Vagina (tissue), 2 donors: Measurements from ENCODE around the gene RBM15B.

ENCODE experiments used
- CTCF ChIP-seq, 3 experiments: fragments of 450-650 bp in 2 of 3; fragments of 200-600 bp in 1 of 3; sonication (generic) in 1 of 3; IDR thresholded peaks; one replicate each; pipeline ENCODE4 v1.5.1; 2017 to 2019; ENCODE audit warnings: antibody characterized with exemption in 3 of 3, mild to moderate bottlenecking in 2 of 3, moderate library complexity in 2 of 3
- POLR2AphosphoS5 ChIP-seq, 2 donors: sonication (generic); formaldehyde crosslinking; IDR thresholded peaks; one replicate each; pipeline ENCODE4 v1.9.0; 2017; ENCODE audit warnings: antibody characterized with exemption in 2 of 2, mild to moderate bottlenecking in 2 of 2, low read depth in 1 of 2; ENCODE audit not compliant: insufficient read depth in 1 of 2

DNA sequence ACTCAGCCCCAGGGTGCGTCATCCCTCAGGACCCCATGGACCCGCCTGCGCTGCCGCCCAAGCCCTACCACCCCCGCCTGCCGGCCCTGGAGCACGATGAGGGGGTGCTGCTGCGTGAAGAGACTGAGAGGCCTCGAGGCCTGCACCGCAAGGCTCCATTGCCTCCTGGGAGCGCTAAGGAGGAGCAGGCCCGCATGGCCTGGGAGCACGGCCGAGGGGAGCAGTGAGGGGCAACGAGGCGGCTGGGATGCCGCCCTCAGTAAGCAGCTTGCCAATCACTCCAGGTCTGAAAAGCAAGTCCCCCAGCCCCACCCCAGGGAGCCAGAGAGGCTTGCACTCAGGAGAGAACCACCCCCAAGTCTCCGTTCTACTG, 9.8 kb upstream of the RBM15B start:
- TF ChIP-seq CTCF (IDR thresholded peaks at IDR 0.05) (no peak), POLR2AphosphoS5 (IDR thresholded peaks at IDR 0.05; ENCODE audit: insufficient read depth in 1 of 2, low read depth in 1 of 2) (no peak)
